Astrocyte of the cerebellum (primary cell): ENCODE results near the gene PITPNC1.
A peak's percentile ranks its signal among the peaks of the same experiment; 100 is the strongest.

Experiments
- DNase-seq: peaks from one replicate; pipeline ENCODE4 v3.0.0-alpha.2; 2011; ENCODE audit warnings: low read depth
- H3K4me3 ChIP-seq: 2 replicates; pipeline ENCODE4 v1.5.1; 2011; ENCODE audit warnings: mild to moderate bottlenecking, low read depth, low read length, moderate library complexity
- CTCF ChIP-seq: IDR thresholded peaks from 2 replicates; pipeline ENCODE4 v1.5.1; 2012; ENCODE audit warnings: low read length, low read depth, moderate library complexity, mild to moderate bottlenecking; ENCODE audit errors: missing control alignments
- in situ Hi-C: cut with HindIII; loops from 2 replicates; pipeline ENCODE4 v1.10.0; 2017; ENCODE audit warnings: low sequenced_read_pairs

The PITPNC1 gene

GRCh38 chr17:67602444-67602843, 225.4 kb downstream of the PITPNC1 start:
- DNase-seq: no peak
- H3K4me3 ChIP-seq: no peak overlapping the region
- in situ Hi-C loops: no loop called here
- TF ChIP-seq CTCF: no peak

- H3K4me3 ChIP-seq: no peak overlapping the region
- in situ Hi-C loops: no loop called here
- peak; percentile 53 for TF ChIP-seq CTCF
- peak; percentile 18 for DNase-seq
Measured at GRCh38 chr17:67602974-67603373, 225.9 kb downstream of the PITPNC1 start.

- no peak overlapping the region for H3K4me3 ChIP-seq
- in situ Hi-C loops: no loop called here
- no peak for TF ChIP-seq CTCF
- peak; percentile 50 for DNase-seq
Measured at GRCh38 chr17:67605256-67605912, 228.3 kb downstream of the PITPNC1 start.

GRCh38 chr17:67606471-67606870, 229.4 kb downstream of the PITPNC1 start:
- no peak overlapping the region for H3K4me3 ChIP-seq
- TF ChIP-seq CTCF: no peak
- in situ Hi-C loops: no loop called here
- DNase-seq: no peak

GRCh38 chr17:67606896-67607604, 230.0 kb downstream of the PITPNC1 start:
- no peak overlapping the region for H3K4me3 ChIP-seq
- no peak for TF ChIP-seq CTCF
- in situ Hi-C loops: no loop called here
- DNase-seq: no peak

GRCh38 chr17:67610061-67610460, 233.0 kb downstream of the PITPNC1 start:
- in situ Hi-C loops: no loop called here
- no peak for TF ChIP-seq CTCF
- no peak overlapping the region for H3K4me3 ChIP-seq
- DNase-seq: no peak
